Activated CD8-positive, alpha-beta memory T cell treated with anti-CD3 and anti-CD28 coated beads, Interleukin-2, amount 50 U/mL, for 48 hours (primary cell): ENCODE data around the gene CORO1C.
"Not testable (repeated sequence)": the region's sequence is repeated elsewhere in the genome, so short reads cannot be mapped to it uniquely, and the experiment has no call there.

Source experiments
- DNase-seq: peaks from one replicate; pipeline ENCODE4 v3.0.0-alpha.2; 2020

Gene CORO1C

DNA sequence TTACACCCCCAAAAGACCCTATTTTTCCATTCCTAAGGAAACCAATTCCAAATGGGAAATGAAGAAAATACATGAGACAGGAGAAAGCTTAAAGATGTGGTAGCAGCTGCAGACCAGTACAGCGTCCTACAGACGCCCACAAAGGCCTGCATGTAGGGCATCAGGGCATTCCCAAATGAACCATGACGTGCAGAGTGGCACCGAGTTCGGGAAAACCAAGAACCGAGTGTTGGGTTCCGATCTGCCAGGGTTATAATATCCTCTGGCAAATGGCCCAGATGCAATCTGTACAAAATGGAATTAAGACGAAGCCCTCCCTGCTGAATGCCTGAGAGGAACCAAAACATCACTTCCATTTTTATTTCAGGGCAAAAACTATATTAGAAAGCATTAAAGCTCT is 63.3 kb downstream of the CORO1C start:
- DNase-seq = no peak

DNA sequence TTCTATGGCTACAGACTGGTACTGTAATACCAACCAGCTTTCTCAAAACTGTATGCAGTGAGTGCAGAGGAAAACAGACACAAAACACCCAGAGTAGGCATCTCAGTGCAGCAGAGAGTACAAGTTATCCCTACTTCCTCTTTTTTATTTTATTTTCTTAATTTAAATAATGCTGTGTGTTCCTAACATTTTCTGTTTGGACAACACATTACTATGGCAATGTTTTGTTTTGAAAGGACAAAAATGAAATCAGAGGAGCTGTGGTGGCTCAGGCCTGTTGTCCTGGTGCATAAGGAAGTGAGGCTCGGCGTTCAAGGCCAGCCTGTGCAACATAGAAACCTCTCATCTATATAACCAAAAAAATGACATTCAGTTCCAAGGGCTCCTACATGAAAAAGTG is 64.0 kb downstream of the CORO1C start:
- no peak for DNase-seq

DNA sequence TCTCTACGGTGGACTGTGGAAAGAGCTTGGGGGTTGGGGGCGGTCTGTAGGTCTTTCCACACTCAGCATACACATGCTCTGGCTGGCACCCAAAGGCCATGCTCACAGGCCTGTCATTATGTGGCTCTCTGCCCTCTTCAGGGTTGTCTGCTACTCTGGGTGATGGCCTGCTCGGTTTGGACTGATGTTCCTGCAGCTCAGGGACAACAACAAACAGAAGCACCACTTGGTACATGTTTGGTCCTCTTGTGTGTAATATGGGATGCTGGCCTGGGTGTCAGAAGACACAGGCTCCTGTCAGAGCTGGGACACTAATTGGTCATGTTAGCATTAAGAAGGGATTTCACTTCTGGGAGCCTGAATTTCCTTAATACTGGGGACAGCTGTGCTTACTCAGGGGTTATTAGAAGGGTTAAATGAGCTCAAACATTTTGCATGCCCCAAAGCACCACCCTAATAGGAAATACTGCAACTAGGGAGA is 64.9 kb downstream of the CORO1C start:
- DNase-seq = no peak

DNA sequence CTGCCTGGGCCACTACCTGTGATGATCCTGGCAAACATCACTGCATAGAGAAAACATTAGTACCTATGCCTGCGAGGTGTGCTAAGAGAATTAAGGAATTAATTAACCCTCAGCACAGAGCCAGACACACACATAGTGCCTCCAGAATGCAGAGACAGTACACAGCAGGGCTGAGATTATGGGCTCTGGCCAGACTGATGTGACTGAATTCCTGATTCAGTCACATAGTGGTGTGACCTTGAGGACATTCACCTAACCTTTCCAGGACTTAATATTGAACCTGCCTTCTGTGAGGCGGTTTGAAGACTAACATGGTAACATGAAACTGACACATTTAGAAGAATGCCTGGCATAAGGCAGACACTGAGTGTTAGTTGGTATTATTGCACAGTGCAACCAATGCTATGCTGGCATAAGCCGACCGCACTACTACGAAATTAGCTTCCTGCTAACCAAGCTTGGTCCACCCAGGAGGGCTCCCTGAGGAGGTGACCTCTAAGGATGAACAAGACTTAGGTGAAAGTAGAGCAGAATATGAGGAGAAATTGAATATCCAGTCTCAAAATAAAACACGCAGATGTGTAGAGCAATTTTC is 65.6 kb downstream of the CORO1C start:
- DNase-seq = no peak

- peak; percentile 85 for DNase-seq
Measured at GRCh38 chr12:108664338-108665258, 66.7 kb downstream of the CORO1C start.

DNA sequence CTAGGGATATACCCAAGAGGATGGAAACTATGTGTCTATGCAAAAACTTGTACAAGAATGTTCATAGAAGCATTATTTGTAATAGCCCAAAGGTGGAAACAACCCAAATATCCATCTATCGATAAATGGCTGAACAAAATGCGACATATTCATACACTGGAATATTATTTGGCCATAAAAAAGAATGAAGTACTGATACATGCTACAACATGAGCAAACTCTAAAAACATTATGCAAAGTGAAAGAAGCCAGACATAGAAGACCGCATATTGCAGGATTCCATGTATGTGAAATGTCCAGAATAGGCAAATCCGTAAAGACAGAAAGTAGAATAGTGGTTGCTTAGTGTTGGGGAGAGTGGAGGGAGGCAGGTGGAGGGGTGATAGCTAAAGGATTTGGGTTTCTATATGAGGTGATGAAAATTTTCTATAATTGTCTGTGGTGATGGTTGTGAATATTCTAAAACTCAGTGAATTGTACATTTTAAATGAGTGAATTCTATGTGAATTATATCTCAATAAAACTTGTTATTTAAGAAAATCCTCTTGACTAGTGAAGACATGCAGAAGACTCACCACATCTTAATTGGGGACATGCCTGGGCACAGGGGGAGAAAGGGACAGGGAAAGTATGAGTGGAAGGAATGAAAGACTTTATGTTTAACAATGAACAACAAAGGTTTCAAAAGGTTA is 67.8 kb downstream of the CORO1C start:
- no peak for DNase-seq

DNA sequence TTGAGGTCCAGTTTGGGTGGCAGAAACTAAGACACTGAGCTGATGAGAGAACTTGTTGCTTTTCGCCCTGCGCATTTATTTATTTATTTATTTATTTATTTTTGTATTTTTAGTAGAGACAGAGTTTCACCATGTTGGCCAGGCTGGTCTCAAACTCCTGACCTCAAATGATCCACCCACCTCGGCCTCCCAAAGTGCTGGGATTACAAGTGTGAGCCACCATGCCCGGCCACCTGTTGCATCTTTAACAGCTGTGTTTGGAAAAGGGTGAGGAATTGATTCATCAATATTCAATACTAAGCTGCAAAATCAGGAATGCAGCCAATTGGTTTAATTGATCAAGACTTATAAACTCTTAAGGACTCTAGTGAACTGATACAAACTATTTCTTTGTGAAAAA is 73.2 kb downstream of the CORO1C start:
- DNase-seq = not testable (repeated sequence)

DNA sequence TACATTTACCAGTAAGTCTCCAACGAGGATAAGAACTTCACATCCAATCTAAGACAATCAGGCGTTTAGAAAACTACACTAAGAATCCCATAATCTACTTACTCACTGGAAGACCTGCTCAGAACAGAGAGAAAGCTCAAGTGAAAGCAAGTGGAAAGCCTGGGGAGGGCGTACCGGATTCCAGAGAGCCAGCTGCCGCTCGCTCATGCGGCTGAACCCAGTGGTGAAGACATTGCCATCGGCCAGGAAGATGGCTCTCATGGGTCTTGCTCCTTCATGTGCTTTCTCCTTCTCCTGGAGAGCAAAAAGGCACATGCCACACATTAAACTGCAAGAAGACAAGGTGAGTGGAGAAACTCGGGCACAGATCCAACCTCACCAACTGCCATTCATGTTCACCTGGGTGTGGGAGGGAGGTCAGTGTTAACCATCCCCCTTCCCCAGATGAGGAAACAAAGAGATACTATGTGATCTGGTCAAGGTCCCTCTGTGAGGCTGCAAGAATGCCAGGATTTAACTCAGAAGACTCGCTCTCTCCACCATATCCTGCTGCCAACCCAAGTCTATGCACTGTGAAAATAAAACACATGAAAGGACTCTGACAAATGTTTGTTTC is 74.1 kb downstream of the CORO1C start:
- no peak for DNase-seq

DNA sequence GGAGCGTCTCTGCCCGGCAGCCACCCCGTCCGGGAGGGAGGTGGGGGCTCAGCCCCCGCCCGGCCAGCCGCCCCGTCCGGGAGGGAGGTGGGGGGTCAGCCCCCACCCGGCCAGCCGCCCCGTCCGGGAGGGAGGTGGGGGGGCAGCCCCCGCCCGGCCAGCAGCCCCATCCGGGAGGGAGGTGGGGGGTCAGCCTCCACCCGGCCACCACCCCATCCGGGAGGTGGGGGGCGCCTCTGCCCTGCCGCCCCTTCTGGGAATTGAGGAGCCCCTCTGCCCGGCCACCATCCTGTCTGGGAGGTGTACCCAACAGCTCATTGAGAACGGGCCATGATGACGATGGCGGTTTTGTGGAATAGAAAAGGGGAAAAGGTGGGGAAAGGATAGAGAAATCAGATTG is 75.1 kb downstream of the CORO1C start:
- not testable (repeated sequence) for DNase-seq

GRCh38 chr12:108655812-108656175 is 75.5 kb downstream of the CORO1C start:
- DNase-seq = not testable (repeated sequence)

GRCh38 chr12:108654622-108655021 is 76.7 kb downstream of the CORO1C start:
- not testable (repeated sequence) for DNase-seq

DNA sequence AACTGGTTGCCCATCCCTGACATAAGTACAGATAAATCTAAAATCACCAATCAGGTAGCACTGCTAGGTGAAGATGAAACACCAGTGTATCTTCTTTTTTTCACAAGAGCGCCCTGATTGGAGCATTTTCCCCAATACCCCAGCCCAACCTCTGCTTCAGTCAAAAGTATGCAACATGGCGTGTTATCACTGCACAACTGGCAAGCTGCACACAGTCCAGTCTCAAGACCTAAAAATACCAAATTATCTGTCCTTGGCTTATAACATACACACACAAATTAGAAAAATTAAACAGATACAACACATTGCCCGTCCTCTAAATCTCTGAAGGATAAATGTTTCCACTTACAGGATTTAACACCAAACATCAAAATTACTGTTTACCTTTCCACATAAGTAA is 77.4 kb downstream of the CORO1C start:
- DNase-seq = no peak

GRCh38 chr12:108653082-108653516 is 78.2 kb downstream of the CORO1C start:
- DNase-seq = no peak

DNA sequence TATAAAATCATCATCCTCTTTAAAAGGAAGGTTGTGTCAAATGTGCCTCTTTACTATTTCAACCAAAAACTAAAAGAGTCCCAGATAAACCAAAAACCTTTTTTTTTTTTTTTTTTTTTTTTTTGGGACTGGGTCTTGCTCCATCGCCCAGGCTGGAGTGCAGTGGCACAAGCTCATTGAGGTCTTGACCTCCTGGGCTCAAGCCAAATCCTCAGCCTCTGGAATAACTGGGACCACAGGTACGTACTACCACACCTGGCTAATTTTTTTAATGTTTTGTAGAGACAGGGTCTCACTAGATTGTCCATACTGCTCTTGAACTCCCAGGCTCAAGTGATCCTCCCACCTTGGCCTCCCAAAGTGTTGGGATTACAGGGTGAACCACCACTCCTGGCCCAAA is 81.2 kb downstream of the CORO1C start:
- DNase-seq = no peak

GRCh38 chr12:108649669-108650068 is 81.6 kb downstream of the CORO1C start:
- no peak for DNase-seq

DNA sequence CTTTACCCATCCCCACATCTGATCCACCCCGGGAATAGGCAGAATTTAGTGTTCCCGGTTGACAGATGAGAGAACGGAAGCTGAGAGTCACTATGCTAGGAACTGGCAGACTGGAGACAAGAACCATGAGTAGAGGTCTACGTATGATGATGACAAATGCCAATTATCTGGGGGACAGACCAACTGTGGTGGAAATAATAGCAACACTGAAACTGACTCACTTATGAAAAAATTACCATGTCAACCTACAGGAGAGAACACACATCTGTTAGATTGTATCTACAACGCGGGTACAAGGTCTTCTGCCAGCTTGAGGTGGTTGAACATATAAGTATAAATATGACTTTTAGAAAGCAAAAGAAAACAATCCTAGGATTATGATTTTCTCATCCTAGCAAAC is 82.2 kb downstream of the CORO1C start:
- no peak for DNase-seq

DNA sequence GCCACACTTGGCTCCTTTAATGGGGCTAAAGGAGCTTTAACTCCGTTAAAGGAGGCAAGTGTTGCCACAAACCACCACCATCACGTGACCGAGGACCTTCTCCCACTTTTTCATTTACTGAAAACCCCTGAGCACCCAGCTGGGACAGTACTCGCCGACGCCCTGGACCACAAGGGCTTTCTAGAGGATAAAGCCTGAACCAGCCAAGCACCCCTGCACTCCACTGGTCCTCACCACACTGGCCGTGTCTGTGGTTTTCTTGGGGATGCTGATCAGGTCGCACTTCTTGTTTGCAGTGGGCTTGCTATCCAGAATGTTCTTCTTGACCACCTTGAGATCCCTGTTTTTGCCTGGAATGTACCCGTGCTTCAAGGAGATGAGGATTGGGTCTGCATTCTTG is 82.9 kb downstream of the CORO1C start:
- DNase-seq = no peak

GRCh38 chr12:108647585-108648287 is 83.6 kb downstream of the CORO1C start:
- DNase-seq = no peak

- no peak for DNase-seq
Measured at GRCh38 chr12:108646600-108647579, 84.4 kb downstream of the CORO1C start.

GRCh38 chr12:108645686-108646599 is 85.4 kb downstream of the CORO1C start:
- DNase-seq = no peak
